ENCODE measurements around the gene SUN1.

SUN1 gene

GRCh38 chr7:888081-889024 lies 56.1 kb downstream of the SUN1 start (continued):
- no peak for TF ChIP-seq TSHZ2 (CRISPR knock-in tag; IDR thresholded peaks at IDR 0.05)

- no peak for ATAC-seq
- TF ChIP-seq POU6F1 (CRISPR knock-in tag; IDR thresholded peaks at IDR 0.05; ENCODE audit: borderline replicate concordance, low read depth) (no peak), PPARA (CRISPR knock-in tag; IDR thresholded peaks at IDR 0.05; ENCODE audit: borderline replicate concordance) (no peak), RARB (CRISPR knock-in tag; IDR thresholded peaks at IDR 0.05) (no peak), TSHZ2 (CRISPR knock-in tag; IDR thresholded peaks at IDR 0.05) (no peak), ZC3H10 (CRISPR knock-in tag; IDR thresholded peaks at IDR 0.05) (no peak), CREB5 (CRISPR knock-in tag; IDR thresholded peaks at IDR 0.05; ENCODE audit: low read depth) (no peak), ZNF8 (CRISPR knock-in tag; IDR thresholded peaks at IDR 0.05) (no peak), ZFP3 (CRISPR knock-in tag; IDR thresholded peaks at IDR 0.05) (no peak), CSDC2 (CRISPR knock-in tag; IDR thresholded peaks at IDR 0.05) (no peak), OSR1 (CRISPR knock-in tag; IDR thresholded peaks at IDR 0.05) (no peak), GLIS3 (CRISPR knock-in tag; IDR thresholded peaks at IDR 0.05) (no peak), BACH2 (CRISPR knock-in tag; IDR thresholded peaks at IDR 0.05; ENCODE audit: borderline replicate concordance) (no peak), CSRNP3 (CRISPR knock-in tag; IDR thresholded peaks at IDR 0.05) (no peak), ARNTL (CRISPR knock-in tag; IDR thresholded peaks at IDR 0.05; ENCODE audit: borderline replicate concordance, low read depth) (no peak)
Measured at GRCh38 chr7:889025-889390, 56.7 kb downstream of the SUN1 start.

GRCh38 chr7:889391-889790 lies 57.1 kb downstream of the SUN1 start:
- no peak for ATAC-seq
- TF ChIP-seq SNAI2 (CRISPR knock-in tag; IDR thresholded peaks at IDR 0.05) (no peak), CSRNP3 (CRISPR knock-in tag; IDR thresholded peaks at IDR 0.05) (no peak), PATZ1 (CRISPR knock-in tag; IDR thresholded peaks at IDR 0.05; ENCODE audit: borderline replicate concordance) (no peak), ZFP3 (CRISPR knock-in tag; IDR thresholded peaks at IDR 0.05) (no peak), ISL1 (CRISPR knock-in tag; IDR thresholded peaks at IDR 0.05) (no peak), RARB (CRISPR knock-in tag; IDR thresholded peaks at IDR 0.05) (no peak), TSHZ2 (CRISPR knock-in tag; IDR thresholded peaks at IDR 0.05) (no peak), ARNTL (CRISPR knock-in tag; IDR thresholded peaks at IDR 0.05; ENCODE audit: borderline replicate concordance, low read depth) (no peak), ZNF565 (CRISPR knock-in tag; conservative IDR thresholded peaks at IDR 0.05; ENCODE audit: low read depth) (no peak), BACH2 (CRISPR knock-in tag; IDR thresholded peaks at IDR 0.05; ENCODE audit: borderline replicate concordance) (no peak), ZNF70 (CRISPR knock-in tag; IDR thresholded peaks at IDR 0.05) (no peak)

Measured in SK-N-SH treated with all-trans-retinoic acid at 6 μM for 48 hours (cell line).